ENCODE results near the gene PEX14. TPM values are rescaled to one million over a fixed set of nuclear protein-coding genes. Genes with fewer than 3 reads are reported as not detected.

The PEX14 gene
- total and polyA plus RNA-seq, 9 of the 15 experiments (the other 6 are each of a cell fraction or from before 2014, with no cell fraction given), result 2.6 to 45.7 (median 22.7) TPM

DNA sequence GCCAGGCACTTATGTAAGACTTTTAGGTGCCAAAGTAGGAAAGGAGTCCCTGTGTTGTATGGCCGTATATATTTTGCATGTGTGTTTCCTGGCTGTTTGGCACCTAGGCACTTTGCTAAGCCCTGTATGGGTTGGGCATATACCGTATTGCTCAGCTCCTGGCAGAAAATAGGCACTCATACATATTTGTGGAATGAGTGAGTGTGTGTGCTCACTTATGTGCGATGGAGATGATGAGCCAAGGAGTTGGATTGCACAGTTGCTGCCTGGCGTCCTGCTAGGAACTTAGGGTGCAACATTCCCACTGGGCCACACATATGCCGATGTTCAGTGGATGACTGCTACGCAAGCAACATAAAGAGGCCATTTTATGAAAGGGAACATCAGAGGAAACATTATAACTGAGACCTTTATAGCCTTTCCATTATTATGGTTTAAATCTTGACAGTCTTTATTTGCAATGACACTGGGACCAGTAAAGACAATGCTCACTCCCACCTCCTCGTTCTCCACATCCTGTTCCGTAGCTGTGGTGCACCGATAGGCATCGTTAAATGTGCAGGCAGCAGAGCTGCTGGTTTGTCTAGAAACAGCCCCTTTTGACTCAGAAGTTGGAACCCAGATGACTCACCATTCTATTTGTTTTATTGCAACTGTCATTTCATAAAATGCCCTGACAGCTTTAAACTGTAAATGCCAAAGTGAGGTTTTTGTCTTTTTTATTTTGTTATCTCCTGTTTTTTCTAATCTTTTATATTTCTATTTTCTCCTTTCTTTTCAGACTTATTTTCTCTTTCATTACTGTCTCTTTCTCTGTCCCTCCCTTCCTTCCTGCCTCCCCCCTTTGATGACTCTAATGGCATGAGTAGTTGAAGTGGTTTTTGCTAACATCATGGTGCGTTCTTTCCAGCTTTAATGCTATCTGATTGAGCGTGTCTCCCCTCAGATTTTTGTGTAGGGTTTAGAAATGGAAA is 36.1 kb downstream of the PEX14 start (continued):
- TF ChIP-seq, protein P1, sequence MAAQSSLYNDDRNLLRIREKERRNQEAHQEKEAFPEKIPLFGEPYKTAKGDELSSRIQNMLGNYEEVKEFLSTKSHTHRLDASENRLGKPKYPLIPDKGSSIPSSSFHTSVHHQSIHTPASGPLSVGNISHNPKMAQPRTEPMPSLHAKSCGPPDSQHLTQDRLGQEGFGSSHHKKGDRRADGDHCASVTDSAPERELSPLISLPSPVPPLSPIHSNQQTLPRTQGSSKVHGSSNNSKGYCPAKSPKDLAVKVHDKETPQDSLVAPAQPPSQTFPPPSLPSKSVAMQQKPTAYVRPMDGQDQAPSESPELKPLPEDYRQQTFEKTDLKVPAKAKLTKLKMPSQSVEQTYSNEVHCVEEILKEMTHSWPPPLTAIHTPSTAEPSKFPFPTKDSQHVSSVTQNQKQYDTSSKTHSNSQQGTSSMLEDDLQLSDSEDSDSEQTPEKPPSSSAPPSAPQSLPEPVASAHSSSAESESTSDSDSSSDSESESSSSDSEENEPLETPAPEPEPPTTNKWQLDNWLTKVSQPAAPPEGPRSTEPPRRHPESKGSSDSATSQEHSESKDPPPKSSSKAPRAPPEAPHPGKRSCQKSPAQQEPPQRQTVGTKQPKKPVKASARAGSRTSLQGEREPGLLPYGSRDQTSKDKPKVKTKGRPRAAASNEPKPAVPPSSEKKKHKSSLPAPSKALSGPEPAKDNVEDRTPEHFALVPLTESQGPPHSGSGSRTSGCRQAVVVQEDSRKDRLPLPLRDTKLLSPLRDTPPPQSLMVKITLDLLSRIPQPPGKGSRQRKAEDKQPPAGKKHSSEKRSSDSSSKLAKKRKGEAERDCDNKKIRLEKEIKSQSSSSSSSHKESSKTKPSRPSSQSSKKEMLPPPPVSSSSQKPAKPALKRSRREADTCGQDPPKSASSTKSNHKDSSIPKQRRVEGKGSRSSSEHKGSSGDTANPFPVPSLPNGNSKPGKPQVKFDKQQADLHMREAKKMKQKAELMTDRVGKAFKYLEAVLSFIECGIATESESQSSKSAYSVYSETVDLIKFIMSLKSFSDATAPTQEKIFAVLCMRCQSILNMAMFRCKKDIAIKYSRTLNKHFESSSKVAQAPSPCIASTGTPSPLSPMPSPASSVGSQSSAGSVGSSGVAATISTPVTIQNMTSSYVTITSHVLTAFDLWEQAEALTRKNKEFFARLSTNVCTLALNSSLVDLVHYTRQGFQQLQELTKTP (IDR thresholded peaks at IDR 0.05; ENCODE audit: low read depth in 1 of 2, partially characterized antibody in 2 of 2), result peak; percentile 23 to 63
- TF ChIP-seq IRF2 (CRISPR knock-in tag; IDR thresholded peaks at IDR 0.05), result no peak
- no peak for TF ChIP-seq CHD7 (IDR thresholded peaks at IDR 0.05; ENCODE audit: low read depth, low read length)
- no peak for TF ChIP-seq SRSF3 (IDR thresholded peaks at IDR 0.05; ENCODE audit: insufficient read depth, low read length)
- TF ChIP-seq KAT7 (CRISPR knock-in tag; IDR thresholded peaks at IDR 0.05; ENCODE audit: borderline replicate concordance), result no peak
- TF ChIP-seq MCM3 (IDR thresholded peaks at IDR 0.05), result no peak
- TF ChIP-seq RFX7 (CRISPR knock-in tag; IDR thresholded peaks at IDR 0.05), result no peak
- TF ChIP-seq KLF1 (tag; IDR thresholded peaks at IDR 0.05), result no peak
- TF ChIP-seq ZNF561 (CRISPR knock-in tag; conservative IDR thresholded peaks at IDR 0.05), result no peak
- peak; percentile 97 for TF ChIP-seq ARID1B (IDR thresholded peaks at IDR 0.05)
